ENCODE data around the gene SIRPB1. TPM values are rescaled to one million over a fixed set of nuclear protein-coding genes. Genes with fewer than 3 reads are reported as not detected.
"Not testable (repeated sequence)": the region's sequence is repeated elsewhere in the genome, so short reads cannot be mapped to it uniquely, and the experiment has no call there.

SIRPB1 gene
- total RNA-seq, 1 donor from 2014 or later, result 4.1 TPM

DNA sequence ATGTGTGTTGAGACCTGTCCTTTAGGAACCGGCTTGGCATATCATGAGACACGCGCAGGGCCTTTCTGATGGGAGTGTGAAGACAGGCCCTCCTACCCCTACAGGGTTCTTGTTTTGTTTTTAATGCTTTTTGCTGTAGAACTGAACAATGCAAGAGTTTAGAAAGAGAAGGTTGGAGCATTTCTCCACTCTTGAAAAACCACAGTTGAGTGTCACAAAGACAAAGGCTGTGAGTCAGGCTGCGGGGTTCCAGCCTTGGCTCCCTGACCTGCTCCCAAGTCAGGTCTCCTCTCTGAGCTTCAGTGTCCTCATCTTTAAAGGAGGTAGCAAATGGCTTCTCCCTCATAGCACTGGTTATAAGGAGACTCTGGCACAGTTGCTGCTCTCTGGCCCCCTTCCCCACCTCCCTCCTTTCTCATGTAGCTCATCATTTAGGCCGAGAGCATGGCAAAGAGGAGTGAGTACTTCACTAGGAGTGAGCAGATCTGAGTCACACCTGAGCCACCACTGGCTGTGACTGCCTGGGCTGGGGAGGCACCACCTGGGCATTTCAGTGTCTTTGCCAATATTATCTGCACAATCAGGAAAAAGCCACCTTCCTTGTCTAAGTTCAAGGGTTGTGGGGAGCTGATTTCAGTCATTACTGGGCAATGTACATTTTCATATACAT, 11.0 kb downstream of the SIRPB1 start:
- not testable (repeated sequence) for DNase-seq (ENCODE audit: extremely low read depth, low read depth, low spot score)

DNA sequence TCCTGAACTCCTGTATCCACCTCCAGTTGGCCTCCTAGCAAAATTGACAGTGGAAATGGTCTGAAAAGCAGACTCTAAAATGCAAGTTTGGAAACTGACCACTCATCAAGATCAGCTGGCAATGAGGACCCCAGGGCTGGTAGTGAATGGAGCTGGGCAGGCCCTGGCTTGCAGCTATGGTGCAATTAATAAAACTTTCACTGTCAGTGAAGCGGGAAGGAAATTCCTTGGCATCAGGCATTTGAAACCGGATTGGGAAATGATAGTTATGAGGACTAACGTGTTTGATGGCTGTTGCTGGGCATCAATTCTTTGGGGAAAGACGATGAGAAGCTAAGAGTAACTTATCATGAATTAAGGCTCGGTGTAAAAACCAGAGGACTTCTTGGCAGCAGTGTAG, 19.1 kb downstream of the SIRPB1 start:
- no peak for DNase-seq (ENCODE audit: extremely low read depth, low read depth, low spot score)

DNA sequence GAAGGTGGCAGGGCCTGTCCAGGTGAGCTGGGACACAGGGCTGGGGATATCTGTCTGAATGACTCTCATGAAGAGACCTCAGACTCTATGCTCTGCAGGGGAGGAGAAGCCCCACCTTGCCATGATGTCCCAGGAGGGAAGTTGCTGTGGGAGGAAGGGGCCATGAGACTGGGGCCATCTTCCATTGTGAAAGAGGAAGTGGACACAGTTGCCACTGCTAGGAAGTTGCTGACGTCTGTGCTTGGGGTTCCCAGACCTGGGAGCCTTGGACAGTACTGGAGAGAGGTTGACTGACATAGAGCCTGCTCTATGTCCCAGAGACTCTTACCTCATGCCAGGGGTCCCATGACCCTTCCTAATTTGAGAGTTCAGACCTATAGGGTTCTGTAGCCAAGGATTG, 24.5 kb downstream of the SIRPB1 start:
- DNase-seq (ENCODE audit: extremely low read depth, low read depth, low spot score), result no peak

DNA sequence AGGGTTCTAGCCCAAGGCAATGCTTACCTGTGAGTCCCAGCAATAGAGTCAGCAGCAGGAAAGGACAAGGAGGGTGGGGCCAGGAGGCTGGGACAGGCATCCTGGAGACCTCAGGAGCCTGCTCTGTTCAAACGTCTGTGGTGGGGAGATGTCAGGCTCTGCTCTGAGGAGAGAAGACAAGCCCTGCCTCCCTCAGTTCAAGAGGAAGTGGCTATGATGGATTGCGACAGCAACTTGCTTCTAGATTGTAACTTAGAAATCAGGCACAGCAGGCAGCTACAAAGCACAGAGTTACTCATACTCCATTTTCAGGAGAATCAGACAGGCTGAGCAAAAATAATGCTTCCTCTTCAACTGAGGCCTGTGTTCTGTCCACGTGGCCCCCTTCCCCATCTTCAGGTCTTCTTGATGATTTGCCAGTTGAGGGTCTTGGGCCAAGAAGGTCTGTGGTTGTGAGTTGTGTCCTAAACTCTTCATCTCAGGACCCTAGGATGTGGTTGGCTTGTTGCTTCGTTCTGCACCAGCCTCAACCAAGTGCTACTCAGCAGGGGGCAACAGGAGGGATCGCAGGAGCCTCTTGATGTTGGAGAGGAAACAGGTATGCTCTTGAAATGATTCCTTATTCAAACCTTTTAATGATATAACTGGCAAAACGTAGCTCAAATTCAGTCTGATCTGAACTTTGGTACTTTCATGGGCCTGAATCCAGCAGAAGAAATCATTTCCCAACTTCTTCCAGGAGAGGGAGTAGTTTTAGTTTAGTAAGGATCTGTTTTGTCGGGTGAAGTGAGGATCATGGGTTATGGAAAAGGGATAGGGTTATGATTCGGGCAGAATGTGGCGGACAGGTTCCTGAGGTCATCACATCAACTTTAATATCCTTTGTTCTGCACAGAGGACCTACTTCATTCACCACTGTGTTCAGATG, 31.0 kb downstream of the SIRPB1 start:
- DNase-seq (ENCODE audit: extremely low read depth, low read depth, low spot score), result no peak

DNA sequence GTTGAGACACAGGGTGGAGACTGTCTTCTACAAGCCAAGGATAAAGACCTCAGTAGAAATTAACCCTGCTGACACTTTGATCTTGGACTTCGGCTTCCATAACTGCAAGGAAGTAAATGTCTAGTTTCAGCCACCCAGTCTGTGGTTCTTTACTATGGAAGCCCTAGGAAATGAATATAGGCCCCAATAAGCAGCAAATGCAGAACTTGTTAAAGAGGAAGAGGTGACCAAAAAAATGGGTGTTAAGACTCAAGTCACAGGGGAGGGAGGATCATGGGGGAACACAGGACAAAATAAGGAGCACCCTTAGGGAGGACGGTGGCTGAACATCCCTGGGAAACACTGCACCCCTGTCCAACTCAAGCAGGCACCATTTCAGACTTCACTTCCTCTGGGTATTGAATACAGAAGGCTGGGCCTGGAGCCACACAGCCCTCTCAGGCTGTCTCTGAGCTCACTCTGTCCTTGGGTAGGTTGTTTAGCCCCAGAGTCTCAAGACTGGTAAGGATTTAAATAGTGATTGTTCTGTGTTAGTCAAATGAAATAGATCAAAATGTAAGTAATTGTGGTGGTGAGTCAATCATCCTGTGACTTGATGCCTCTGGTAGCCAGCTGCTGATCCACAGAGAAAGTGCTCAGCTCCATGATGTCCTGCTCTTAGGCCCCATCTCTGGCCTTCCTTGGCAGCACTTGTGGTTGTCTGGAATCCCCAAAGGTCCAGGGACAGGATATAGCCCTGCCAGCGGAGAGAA, 31.9 kb downstream of the SIRPB1 start:
- no peak for DNase-seq (ENCODE audit: extremely low read depth, low read depth, low spot score)

DNA sequence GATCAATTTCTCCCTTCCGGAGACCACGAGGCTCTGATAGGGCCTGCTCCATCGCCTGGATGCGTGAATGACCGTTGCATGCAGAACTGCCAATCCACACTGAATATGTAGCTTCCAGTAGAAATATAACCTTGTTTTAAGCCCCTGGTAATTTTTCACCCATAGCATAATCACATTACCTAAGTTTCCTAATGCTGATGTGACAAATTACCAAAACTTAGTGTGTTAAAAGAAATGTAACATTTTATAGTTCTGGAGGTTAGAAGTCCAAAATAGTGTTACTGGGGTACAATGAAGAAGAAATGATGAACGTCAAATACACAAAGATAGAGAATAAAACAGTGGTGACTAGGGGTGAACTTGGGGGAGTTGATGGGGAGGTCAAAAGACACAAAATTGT, 40.3 kb downstream of the SIRPB1 start:
- DNase-seq (ENCODE audit: extremely low read depth, low read depth, low spot score), result no peak

DNA sequence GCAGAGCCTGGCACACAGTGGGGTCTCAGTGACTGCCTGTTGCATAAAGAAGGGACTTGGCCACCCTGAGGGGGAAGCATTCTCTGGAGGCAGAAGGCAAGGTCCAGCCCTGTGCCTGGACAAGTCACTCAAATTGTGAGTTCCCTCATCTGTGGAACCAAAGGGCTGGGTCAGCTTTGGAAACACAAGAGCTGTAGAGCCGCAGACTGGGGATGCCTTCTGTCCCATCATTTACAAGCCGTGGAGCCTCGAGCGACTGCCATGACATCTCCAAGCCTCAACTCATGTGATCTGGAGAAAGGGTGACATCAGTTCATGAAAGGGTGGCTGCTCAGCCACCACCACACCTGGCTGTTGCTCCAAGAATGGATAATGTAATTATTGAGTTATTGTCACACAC, 41.9 kb downstream of the SIRPB1 start:
- no peak for DNase-seq (ENCODE audit: extremely low read depth, low read depth, low spot score)

DNA sequence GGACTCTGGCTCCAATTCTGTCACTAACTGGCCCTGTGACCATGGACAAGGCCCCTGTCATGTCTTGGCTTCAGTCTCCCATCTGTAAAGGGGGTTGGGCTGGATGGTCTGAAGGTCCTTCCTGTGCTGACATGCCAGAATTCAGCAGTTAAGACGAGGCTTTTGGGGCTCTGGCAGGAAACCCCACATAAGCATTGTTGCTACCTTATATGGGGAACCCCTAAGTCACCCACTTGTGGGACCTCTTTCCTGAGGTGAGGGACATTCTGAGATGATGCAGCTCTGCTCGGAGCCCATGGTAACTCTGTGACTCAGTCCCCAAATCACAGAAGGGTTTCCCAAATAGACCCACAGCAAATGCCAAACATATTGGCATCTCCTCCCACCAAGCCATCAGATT, 42.5 kb downstream of the SIRPB1 start:
- DNase-seq (ENCODE audit: extremely low read depth, low read depth, low spot score), result not testable (repeated sequence)

DNA sequence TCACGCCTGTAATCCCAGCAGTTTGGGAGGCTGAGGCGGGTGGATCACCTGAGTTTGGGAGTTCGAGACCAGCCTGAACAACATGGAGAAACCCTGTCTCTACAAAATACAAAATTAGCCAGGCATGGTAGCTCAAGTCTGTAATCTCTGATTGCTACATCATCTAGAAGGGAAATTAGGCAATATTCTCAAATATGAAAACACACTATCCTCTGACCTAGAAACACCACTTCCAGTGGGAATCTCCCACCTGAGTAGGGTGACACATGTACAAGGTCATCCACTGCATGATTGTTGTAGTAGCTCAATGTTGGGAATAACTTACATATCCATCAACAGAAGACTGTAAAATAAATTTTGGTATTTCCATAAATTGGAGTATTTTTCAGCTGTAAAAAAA, 43.2 kb downstream of the SIRPB1 start:
- DNase-seq (ENCODE audit: extremely low read depth, low read depth, low spot score), result no peak

DNA sequence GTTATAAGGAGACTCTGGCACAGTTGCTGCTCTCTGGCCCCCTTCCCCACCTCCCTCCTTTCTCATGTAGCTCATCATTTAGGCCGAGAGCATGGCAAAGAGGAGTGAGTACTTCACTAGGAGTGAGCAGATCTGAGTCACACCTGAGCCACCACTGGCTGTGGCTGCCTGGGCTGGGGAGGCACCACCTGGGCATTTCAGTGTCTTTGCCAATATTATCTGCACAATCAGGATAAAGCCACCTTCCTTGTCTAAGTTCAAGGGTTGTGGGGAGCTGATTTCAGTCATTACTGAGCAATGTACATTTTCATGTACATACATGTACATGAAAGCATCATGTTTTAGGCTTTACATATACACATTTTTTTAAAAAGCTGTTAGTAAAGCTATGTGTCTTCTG, 43.8 kb downstream of the SIRPB1 start:
- not testable (repeated sequence) for DNase-seq (ENCODE audit: extremely low read depth, low read depth, low spot score)

DNA sequence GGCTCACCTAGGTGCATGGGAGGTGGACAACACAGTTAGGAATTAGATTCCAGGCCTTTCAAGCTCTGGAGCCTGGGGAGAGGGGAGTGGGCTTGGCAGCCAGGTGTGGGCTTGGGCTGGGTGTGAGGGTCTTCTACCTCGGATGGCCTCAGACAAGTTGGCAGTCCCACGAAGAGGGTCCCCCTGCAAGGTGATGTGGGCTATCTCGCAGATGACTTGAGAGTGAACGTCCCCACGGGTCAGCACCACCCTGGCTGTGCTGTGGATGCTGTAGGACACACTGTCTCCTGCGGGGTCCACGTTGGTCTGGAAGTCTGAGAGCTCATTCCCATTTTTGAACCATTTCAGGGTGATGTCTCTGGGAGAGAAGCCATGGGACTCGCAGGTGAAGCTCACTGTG, 48.2 kb downstream of the SIRPB1 start:
- DNase-seq (ENCODE audit: extremely low read depth, low read depth, low spot score), result not testable (repeated sequence)

Other genes starting within 250 kb of the SIRPB1 start
- 737 and 783 TPM in 2 replicates for gene FKBP1A, start 227.0 kb downstream of the SIRPB1 start, total RNA-seq
- 53.9 and 74.2 TPM in 2 replicates for gene NSFL1C, start 153.2 kb downstream of the SIRPB1 start, total RNA-seq
- 0.97 and 15.8 TPM in 2 replicates for gene SIRPB2, start 128.6 kb downstream of the SIRPB1 start, total RNA-seq
- gene SIRPD, start 62.3 kb downstream of the SIRPB1 start, total RNA-seq, result 0.19 TPM in 1 of 2 replicates, not detected in the other
- not detected in 2 replicates for gene SIRPG, start 37.8 kb upstream of the SIRPB1 start, total RNA-seq

Measured in glomerular endothelial cell (primary cell).